T47D (cell line): ENCODE results near the gene SLC16A7.
"Not testable (repeated sequence)": the region's sequence is repeated elsewhere in the genome, so short reads cannot be mapped to it uniquely, and the experiment has no call there.

Source experiments
- DNase-seq, 2 experiments: peaks; one replicate each; pipeline versions ENCODE4 v3.0.0 to v3.0.0-alpha.2; 2011 to 2012; ENCODE audit warnings: low read depth in 1 of 2, low spot score in 1 of 2
- JUND ChIP-seq: IDR thresholded peaks from 2 replicates; pipeline ENCODE4 v1.6.1; 2012; ENCODE audit warnings: low read depth
- in situ Hi-C: cut with HindIII; loops from 2 replicates; pipeline ENCODE4 v1.10.0; 2016; ENCODE audit warnings: low sequenced_read_pairs, low pct_unique_long_range_greater_than_20kb

The SLC16A7 gene

DNA sequence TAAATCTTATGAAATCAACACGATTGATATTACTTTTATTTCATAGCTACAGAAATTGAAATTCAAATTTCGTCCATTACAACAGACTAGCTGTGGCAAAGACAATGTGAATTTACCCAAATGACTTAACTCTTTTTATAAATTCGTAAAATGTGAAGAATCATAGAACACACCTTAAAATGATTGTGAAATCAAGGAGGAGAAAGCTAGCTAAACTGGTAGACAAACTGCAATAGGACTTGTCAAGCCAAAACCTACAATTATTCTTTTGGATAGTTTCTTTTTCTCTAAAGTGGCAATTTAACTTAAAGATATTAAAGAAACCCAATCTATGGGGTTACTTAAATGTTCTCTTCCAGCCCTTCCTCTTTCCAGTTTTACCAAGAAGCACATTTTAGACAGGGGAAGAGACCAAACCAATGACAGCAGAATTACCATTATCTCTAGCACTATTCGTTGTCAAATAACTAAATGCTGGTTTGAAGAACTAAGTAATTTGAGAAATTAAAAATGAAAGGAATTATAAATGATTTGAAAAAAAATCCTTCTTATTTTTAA lies 807 bp upstream of the SLC16A7 start:
- in situ Hi-C loops, result no loop called here

DNA sequence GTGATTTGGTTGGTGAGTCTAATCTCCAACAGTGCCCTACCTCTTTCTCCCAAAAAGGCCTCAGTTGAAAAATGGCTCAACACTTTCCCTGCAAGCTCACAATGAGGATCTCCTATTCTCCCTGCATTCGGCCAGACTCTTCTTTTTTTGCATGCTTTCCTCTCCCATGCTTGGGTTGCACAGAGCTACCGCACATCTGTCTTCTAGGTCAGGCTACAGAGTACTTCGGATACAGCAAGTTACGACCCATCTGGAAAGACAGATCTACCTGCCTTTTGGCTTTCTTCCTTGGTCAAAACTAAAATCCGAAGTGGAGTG lies 305 bp upstream of the SLC16A7 start:
- in situ Hi-C loops, result no loop called here
- TF ChIP-seq JUND, result no peak
- no peak for DNase-seq

More for the DNA sequence above, 807 bp upstream of the SLC16A7 start:
- TF ChIP-seq JUND, result no peak
- DNase-seq, result no peak

DNA sequence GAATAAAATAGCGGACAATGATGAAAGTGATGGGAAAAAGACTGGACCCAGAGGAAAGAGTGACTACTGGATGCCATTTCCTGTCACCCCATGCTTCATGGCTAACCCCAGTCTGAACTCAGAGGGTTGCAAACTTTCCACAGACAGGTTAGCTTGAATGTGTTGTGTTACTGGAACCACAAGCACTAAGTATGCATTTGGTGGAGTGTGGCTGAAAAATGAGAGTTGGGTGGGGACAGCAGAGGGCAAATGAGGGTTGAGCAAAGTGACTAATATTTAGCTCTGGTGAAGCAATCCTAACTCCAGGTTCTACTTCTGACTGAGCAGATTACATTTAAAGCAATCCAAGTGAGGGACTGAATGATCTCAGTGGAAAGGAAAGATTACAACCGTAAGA lies 1.6 kb downstream of the SLC16A7 start:
- in situ Hi-C loops, result no loop called here
- no peak for DNase-seq

DNA sequence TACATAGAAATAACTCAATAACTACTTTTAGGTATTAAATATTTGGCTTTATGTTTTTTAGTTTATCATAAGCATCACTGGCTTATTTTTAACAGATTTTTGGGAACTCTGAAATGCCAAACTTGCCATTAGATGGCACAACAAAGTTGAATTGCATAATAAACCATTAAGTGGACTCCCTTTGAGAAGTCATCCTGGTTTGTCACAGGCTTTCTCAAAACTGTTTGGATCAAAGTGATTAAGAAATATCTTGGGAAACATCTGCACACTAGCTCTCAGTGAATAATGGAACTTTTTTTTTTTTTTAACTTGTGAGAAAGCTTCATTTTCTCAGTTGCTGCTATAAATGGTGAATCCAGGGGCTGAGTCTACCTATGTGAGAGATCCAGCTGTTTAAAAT lies 4.3 kb downstream of the SLC16A7 start:
- in situ Hi-C loops, result no loop called here
- DNase-seq, result no peak
- TF ChIP-seq JUND, result no peak

More for the DNA sequence above, 1.6 kb downstream of the SLC16A7 start:
- no peak for TF ChIP-seq JUND

DNA sequence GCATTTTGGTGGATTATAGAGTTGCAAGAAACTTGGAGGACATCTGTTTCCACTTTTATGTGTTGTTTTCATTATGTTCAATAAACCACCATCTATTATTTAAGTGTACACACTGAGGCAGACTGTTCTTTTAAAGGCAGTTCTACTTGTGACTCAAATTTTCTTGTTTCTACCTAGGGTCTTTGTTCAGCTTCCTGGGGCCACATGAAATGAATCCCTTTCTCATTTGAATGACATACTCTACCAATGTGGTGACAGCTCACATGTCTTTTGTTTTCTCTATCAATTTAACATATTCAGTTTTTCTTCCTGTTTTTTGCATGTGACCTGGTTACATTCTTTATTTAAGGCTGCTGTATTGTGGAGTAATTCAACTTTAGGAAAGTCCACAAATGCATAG lies 7.9 kb downstream of the SLC16A7 start:
- in situ Hi-C loops, result no loop called here
- no peak for DNase-seq
- no peak for TF ChIP-seq JUND

DNA sequence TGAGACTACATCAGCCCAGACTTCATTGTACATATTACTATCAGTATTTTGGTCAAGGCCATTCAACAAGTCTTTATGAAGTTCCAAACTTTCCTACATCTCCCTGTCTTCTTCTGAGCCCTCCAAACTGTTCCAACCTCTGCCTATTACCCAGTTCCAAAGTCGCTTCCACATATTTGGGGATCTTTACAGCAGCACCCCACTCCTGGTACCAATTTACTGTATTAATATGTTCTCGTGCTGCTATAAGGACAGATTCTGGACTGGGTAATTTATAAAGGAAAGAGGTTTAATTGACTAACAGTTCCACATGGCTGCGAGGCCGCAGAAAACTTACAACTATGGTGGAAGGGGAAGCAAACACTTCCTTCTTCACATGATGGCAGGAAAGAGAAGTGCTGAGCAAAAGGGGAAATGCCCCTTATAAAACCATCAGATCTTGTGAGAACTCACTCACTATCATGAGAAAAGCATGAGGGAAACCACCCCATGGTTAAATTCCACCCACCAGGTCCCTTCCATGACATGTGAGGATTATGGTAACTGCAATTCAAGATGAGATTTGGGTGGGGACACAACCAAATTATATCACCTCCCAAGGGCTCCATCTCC lies 17.1 kb downstream of the SLC16A7 start:
- DNase-seq, in situ Hi-C loops: not testable (repeated sequence)

DNA sequence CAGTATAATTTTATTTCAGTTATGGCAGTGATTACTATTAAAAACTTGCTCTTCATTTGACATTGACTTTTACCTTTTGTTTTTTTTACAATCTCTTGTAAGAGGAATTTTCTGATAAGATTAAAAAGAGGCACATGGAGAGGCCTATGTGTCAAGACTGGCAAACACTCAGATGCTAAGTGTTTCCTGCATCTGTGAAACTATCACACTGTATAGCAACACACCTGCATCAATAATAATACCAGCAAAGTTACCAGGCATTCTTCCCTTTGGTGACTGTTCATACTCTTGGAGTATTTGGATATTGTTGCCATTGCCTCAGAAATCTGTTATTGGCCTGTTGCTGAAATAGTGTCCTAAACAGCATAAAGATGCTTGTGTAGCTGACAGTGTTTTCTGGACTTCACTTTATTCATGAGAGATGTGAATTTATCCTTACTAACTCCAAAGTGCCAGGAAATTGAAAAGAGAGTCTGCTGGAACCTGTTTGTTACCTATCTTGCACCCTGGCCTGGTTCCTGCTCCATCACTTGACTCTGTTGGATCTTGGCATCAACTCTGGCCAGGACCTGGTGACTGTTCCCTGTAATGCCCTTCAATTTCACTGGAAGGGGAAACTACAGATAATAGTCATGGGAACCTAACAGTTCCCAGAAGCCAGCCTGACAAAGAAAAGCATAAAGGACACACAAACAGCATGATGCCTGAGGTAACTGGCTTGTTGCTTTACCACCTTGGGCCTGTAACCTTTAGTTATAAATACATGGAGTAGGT lies 19.8 kb downstream of the SLC16A7 start:
- DNase-seq, result no peak
- no peak for TF ChIP-seq JUND
- in situ Hi-C loops, result no loop called here

DNA sequence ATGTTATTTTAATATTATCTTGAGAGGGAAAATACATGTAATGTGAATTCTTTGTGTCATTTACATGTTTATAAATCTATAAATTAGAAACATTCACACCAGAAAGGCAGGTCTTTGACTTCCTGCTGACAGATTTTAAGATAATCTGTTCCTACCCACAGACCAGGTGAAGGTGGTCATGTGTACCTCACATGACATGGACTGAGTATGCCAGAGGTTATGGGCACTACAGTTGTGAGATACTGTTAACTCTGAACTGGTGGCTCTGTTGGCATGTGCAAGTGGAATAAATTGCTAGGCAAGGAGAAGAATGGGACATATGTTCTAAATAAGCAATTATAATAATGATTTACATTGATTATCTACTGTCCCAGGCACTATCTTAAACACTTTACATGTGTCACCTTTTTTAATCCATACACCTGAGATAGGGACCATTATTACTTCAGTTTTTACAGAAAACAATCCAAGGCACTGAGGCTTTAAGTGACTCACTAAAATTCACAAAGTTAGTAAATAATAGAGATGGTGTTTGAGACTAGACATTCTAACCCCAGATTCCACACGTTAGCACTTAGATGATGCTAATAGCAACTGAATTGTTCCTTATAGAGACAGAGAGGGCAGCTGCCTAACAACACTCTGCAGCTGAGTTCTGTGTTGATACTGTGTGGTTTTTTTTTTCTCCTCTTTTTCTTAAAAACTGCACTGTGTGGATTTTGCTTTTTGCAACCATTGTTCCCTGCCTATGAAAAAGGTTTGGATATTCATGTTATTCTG lies 23.8 kb downstream of the SLC16A7 start:
- in situ Hi-C loops, result no loop called here
- no peak for DNase-seq
- no peak for TF ChIP-seq JUND

DNA sequence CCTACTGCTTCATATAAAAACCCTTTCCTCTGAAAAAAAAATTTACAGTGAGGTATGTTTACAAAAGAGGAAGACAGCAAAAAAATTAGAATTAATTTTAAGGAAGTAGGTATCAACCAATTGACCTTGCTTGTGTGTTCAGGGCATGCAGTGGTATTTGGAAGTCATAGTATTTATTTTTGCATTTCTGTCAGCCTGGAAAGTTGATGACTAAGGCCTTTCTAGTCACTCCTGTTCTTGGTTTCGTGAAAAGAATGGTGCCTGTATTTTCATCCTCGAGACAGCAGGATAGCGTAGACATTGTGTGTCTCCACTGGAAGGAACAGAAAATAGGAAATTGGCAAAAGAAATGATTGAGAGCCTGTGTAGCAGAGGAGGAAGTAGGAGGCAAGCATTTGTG lies 24.5 kb downstream of the SLC16A7 start:
- in situ Hi-C loops, result no loop called here
- TF ChIP-seq JUND, result no peak
- DNase-seq, result no peak

DNA sequence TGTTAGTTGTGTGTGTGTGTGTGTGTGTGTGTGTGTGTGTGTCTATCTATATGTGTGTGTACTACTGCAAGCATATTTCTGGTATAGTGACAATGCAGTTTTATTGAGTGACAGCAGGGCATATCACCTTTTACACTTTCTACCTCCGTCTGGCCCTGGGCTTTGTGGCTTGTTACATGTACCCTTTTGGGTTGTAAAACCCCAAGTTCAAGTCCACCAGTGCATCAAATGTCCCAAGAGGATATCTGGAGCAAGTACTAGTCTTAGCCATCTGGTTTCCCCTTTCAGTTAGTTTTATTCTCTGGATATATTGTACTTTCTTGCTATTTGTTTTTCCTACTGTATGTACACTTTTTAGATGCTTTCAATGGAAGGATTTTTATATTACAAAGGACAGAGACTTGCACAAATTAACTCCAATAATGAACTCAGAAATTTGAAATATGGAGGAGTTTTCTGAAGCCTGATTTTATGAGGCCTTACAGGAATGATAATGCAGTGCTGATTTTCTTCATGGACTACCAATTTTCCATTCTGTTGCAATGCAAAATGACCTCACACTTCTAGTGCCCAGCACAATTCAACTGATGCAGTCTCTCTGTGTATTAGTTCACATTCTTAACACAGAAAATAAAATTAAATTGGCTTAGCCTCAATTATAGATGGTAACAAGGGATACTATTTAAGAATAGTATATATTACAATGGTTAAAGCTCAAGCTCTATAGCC lies 29.1 kb downstream of the SLC16A7 start:
- DNase-seq, result no peak
- in situ Hi-C loops, result no loop called here
- no peak for TF ChIP-seq JUND

DNA sequence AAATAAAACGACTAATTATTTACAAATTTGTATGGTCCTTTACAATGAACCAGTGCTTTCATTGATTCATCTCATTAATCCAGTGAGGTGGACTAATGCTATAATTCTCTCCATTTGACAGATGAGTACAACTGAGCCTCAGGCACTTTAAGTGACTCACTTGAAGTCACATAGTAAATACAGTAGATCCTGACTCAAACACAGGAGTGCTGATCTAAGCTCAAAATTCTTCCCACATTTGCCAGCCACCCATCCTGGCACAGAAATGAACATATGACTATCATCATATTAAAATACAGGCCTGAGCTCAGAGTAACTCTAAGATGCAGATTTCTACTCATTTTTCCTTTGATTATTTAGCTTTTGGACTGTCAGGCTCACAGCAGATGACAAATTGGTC lies 30.6 kb downstream of the SLC16A7 start:
- TF ChIP-seq JUND, result no peak
- DNase-seq, result peak in 1 of 2 experiments; percentile 52
- in situ Hi-C loops, result no loop called here

DNA sequence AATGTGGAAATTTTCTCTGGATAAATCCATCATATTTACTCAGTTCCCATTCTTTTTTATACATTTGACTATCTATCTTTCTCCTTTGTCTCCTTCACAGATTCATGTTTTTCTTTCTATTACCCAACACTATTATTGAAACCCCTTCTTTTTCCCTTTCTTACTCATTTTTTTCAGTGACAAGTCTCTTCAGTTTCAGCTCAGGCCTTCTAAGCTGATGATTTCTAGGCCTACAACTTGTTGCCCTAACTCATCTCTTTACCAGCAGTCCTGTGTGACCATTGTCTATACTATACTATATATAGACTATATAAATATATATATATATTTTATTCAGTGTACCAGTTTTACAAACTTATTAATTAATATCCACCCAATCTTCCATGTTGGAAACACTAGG lies 31.8 kb downstream of the SLC16A7 start:
- no peak for TF ChIP-seq JUND
- no peak for DNase-seq
- in situ Hi-C loops, result no loop called here

DNA sequence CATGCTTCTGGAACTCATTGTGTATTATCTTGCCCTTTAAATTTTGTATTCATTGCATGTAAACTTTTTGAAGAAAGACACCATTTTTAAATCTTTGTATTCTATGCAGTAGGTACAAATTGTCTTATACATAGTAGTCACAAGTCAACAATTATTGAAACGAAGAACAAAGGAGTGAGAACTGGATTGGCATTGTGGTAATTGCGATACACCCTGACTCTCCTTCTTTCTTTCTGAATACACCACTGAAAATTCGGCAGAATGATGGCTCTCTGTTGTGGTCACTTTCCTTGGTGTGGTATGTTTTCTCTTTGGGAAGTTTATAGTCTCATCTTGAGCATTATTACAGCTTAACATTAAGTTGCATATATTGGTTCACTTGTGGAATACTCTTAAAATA lies 34.1 kb downstream of the SLC16A7 start:
- in situ Hi-C loops, result no loop called here
- no peak for TF ChIP-seq JUND

More for the DNA sequence above, 34.1 kb downstream of the SLC16A7 start:
- DNase-seq, result no peak
